HepG2 (cell line): Measurements from ENCODE around the gene HIPK4. TPM values are rescaled to one million over a fixed set of nuclear protein-coding genes. Genes with fewer than 3 reads are reported as not detected.

ENCODE experiments used
- BRD4 ChIP-seq: sonication (generic); formaldehyde crosslinking; IDR thresholded peaks from 2 replicates; pipeline ENCODE4 v1.4.0; 2020; ENCODE audit warnings: missing genetic modification reagents
- DDIT3 ChIP-seq: sonication (generic); formaldehyde crosslinking; IDR thresholded peaks from 2 replicates; pipeline ENCODE4 v1.4.0; 2020; ENCODE audit warnings: mild to moderate bottlenecking, missing genetic modification reagents
- ELF1 ChIP-seq: sonication (generic); formaldehyde crosslinking; IDR thresholded peaks from 2 replicates; pipeline ENCODE4 v1.4.0; 2020; ENCODE audit warnings: missing genetic modification reagents
- ELF3 ChIP-seq: IDR thresholded peaks from 2 replicates; pipeline ENCODE4 v1.6.1; 2016; ENCODE audit warnings: missing genetic modification reagents, missing compliant biosample characterization
- FOXK1 ChIP-seq: sonication (generic); formaldehyde crosslinking; IDR thresholded peaks from 2 replicates; pipeline ENCODE4 v1.4.0; 2020; ENCODE audit warnings: low read depth, missing genetic modification reagents, borderline replicate concordance
- HDAC6 ChIP-seq: fragments of 200-600 bp; sonication (generic); IDR thresholded peaks from 2 replicates; pipeline ENCODE4 v1.7.0; 2017; ENCODE audit warnings: mild to moderate bottlenecking, antibody characterized with exemption, low read length, low read depth
- HNF1B ChIP-seq: sonication (generic); formaldehyde crosslinking; IDR thresholded peaks from 2 replicates; pipeline ENCODE4 v1.5.1; 2020; ENCODE audit warnings: mild to moderate bottlenecking, moderate library complexity, missing genetic modification reagents
- HOXD1 ChIP-seq: sonication (generic); formaldehyde crosslinking; IDR thresholded peaks from 2 replicates; pipeline ENCODE4 v1.5.0; 2020; ENCODE audit warnings: missing genetic modification reagents
- KLF6 ChIP-seq: IDR thresholded peaks from 2 replicates; pipeline ENCODE4 v1.8.0; 2016; ENCODE audit warnings: missing biosample characterization, missing genetic modification reagents
- MXI1 ChIP-seq: IDR thresholded peaks from 3 replicates; pipeline ENCODE4 v1.6.1; 2012; ENCODE audit warnings: low read depth, low read length, inconsistent platforms, borderline replicate concordance
- MYPOP ChIP-seq: sonication (generic); formaldehyde crosslinking; IDR thresholded peaks from 2 replicates; pipeline ENCODE4 v1.8.1; 2023; ENCODE audit warnings: mild to moderate bottlenecking, moderate library complexity, missing genetic modification reagents
- MZF1 ChIP-seq: sonication (generic); formaldehyde crosslinking; IDR thresholded peaks from 2 replicates; pipeline ENCODE4 v1.8.1; 2023; ENCODE audit warnings: mild to moderate bottlenecking, missing genetic modification reagents, borderline replicate concordance
- NFE2L1 ChIP-seq: sonication (generic); formaldehyde crosslinking; IDR thresholded peaks from 2 replicates; pipeline ENCODE4 v1.4.0; 2020; ENCODE audit warnings: missing genetic modification reagents, mild to moderate bottlenecking, borderline replicate concordance
- NFIB ChIP-seq: sonication (generic); formaldehyde crosslinking; IDR thresholded peaks from 2 replicates; pipeline ENCODE4 v1.9.0; 2021; ENCODE audit warnings: missing genetic modification reagents, mild to moderate bottlenecking, borderline replicate concordance
- NFKB2 ChIP-seq: sonication (generic); formaldehyde crosslinking; IDR thresholded peaks from 2 replicates; pipeline ENCODE4 v1.4.0; 2020; ENCODE audit warnings: missing genetic modification reagents, borderline replicate concordance
- NFYB ChIP-seq: sonication (generic); formaldehyde crosslinking; IDR thresholded peaks from 2 replicates; pipeline ENCODE4 v1.4.0; 2020; ENCODE audit warnings: missing genetic modification reagents
- NR3C1 ChIP-seq: sonication (generic); formaldehyde crosslinking; IDR thresholded peaks from 2 replicates; pipeline ENCODE4 v1.4.0; 2020; ENCODE audit warnings: missing genetic modification reagents
- PREB ChIP-seq: sonication (generic); formaldehyde crosslinking; IDR thresholded peaks from 2 replicates; pipeline ENCODE4 v1.4.0; 2020; ENCODE audit warnings: missing genetic modification reagents
- SRF ChIP-seq: IDR thresholded peaks from 2 replicates; pipeline ENCODE4 v1.6.1; 2011; ENCODE audit warnings: mild to moderate bottlenecking, low read depth, low read length, moderate library complexity
- TBP ChIP-seq: sonication (generic); formaldehyde crosslinking; IDR thresholded peaks from 2 replicates; pipeline ENCODE4 v1.5.0; 2020; ENCODE audit warnings: missing genetic modification reagents
- ZNF180 ChIP-seq: sonication (generic); formaldehyde crosslinking; IDR thresholded peaks from 2 replicates; pipeline ENCODE4 v1.4.0; 2020; ENCODE audit warnings: low read depth, missing genetic modification reagents, borderline replicate concordance
- ZNF547 ChIP-seq: sonication (generic); formaldehyde crosslinking; IDR thresholded peaks from 2 replicates; pipeline ENCODE4 v1.5.1; 2020; ENCODE audit warnings: mild to moderate bottlenecking, missing genetic modification reagents
- ZNF652 ChIP-seq: IDR thresholded peaks from 2 replicates; pipeline ENCODE4 v1.6.1; 2016; ENCODE audit warnings: low read depth, borderline replicate concordance
- ZSCAN5A ChIP-seq: sonication (generic); formaldehyde crosslinking; IDR thresholded peaks from 2 replicates; pipeline ENCODE4 v1.8.0; 2022; ENCODE audit warnings: mild to moderate bottlenecking, missing genetic modification reagents, borderline replicate concordance
- polyA plus RNA-seq, 8 experiments: library from polyadenylated mRNA; depleted of rRNA in 3 of 8; stranded (reverse) in 7 of 8; unstranded in 1 of 8; fragments of >200 nt; fragmentation: Illumina TruSeq in 4 of 8; extraction: Trizol in 4 of 8; gene quantifications; 2 replicates each; pipeline versions ENCODE4 v1.2.1 to v1.2.3, GENCODE V29; 2011 to 2016; ENCODE audit warnings: low read depth in 4 of 8, missing spikeins in 1 of 8, mixed read lengths in 1 of 8; ENCODE audit not compliant: insufficient read depth in 1 of 8
- total RNA-seq, 5 experiments: library from RNA; depleted of rRNA; stranded (reverse); fragments of >200 nt; fragmentation: Illumina TruSeq; extraction: Trizol; gene quantifications; 2 replicates each; pipeline ENCODE4 v1.2.3, GENCODE V29; 2016; ENCODE audit warnings: low read depth in 1 of 5

The HIPK4 gene
- total and polyA plus RNA-seq, 2 of the 13 experiments (the other 11 are each of a cell fraction or from before 2014, with no cell fraction given): 0.03 TPM; not detected in 1

GRCh38 chr19:40425450-40426287 lies 35.7 kb upstream of the HIPK4 start, which contains the start of gene SERTAD1 (continued):
- no peak for TF ChIP-seq ZNF547
- 0 out of 2 replicates have a peak, but pooled peaks have one; percentile 7 for TF ChIP-seq HOXD1 (CRISPR knock-in tag)
- no peak for TF ChIP-seq NFE2L1 (CRISPR knock-in tag)
- TF ChIP-seq SRF: no peak
- peak; percentile 59; the same call in 1 of the 3 replicates for TF ChIP-seq MXI1
- TF ChIP-seq PREB (CRISPR knock-in tag): no peak
- no peak; the same call in 1 of the 2 replicates for TF ChIP-seq ZNF652
- TF ChIP-seq NFIB (CRISPR knock-in tag): no peak
- TF ChIP-seq NFKB2 (CRISPR knock-in tag): no peak; the same call in 1 of the 2 replicates
- TF ChIP-seq ZNF180 (CRISPR knock-in tag): no peak
- TF ChIP-seq ELF1 (CRISPR knock-in tag): peak; percentile 68
- peak; percentile 99 for TF ChIP-seq NFYB (CRISPR knock-in tag)
- no peak for TF ChIP-seq HDAC6
- peak; percentile 79; the same call in 1 of the 2 replicates for TF ChIP-seq HNF1B (CRISPR knock-in tag)
- no peak for TF ChIP-seq ZSCAN5A (CRISPR knock-in tag)
- no peak for TF ChIP-seq MYPOP
- no peak for TF ChIP-seq MZF1 (CRISPR knock-in tag)
- TF ChIP-seq FOXK1 (CRISPR knock-in tag): peak; percentile 34; the same call in 1 of the 2 replicates
- TF ChIP-seq KLF6: 0 out of 2 replicates have a peak, but pooled peaks have one; percentile 51
- TF ChIP-seq ELF3 (CRISPR knock-in tag): peak; percentile 62; the same call in 1 of the 2 replicates
- TF ChIP-seq BRD4: peak; percentile 39; the same call in 1 of the 2 replicates
- TF ChIP-seq NR3C1 (CRISPR knock-in tag): no peak
- TF ChIP-seq TBP: no peak
- no peak for TF ChIP-seq DDIT3 (CRISPR knock-in tag)
